ENCODE measurements around the gene PIK3IP1.

- TF ChIP-seq CTCF (IDR thresholded peaks at IDR 0.05; ENCODE audit: extremely low read depth in 1 of 2, insufficient read depth in 1 of 2, low read depth in 1 of 2, low read length in 2 of 2): no peak
- no peak for TF ChIP-seq EZH2 (IDR thresholded peaks at IDR 0.05; ENCODE audit: borderline replicate concordance, low read depth, low read length, severe bottlenecking)
- no peak for TF ChIP-seq POLR2A (IDR thresholded peaks at IDR 0.05; ENCODE audit: low read depth, low read length)
- peak; percentile 11 for TF ChIP-seq JUN (IDR thresholded peaks at IDR 0.05; ENCODE audit: borderline replicate concordance, insufficient read depth, insufficient read length, low read depth)
- no peak for TF ChIP-seq FOS (IDR thresholded peaks at IDR 0.05; ENCODE audit: borderline replicate concordance, insufficient read depth, low read length)
- no peak for TF ChIP-seq MAX (IDR thresholded peaks at IDR 0.05; ENCODE audit: insufficient read depth, insufficient read length)
- peak; percentile 65 for TF ChIP-seq POLR2AphosphoS5 (IDR thresholded peaks at IDR 0.05; ENCODE audit: insufficient read depth, low read depth, low read length)
- TF ChIP-seq GATA2 (IDR thresholded peaks at IDR 0.05; ENCODE audit: insufficient read depth, insufficient read length, low read depth, low read length): no peak
Observed at GRCh38 chr22:31244046-31244942, 48.0 kb downstream of the PIK3IP1 start.
